Measurements from ENCODE around the gene CRISP2.

Gene CRISP2

GRCh38 chr6:49653942-49654341 lies 59.4 kb downstream of the CRISP2 start:
- DNase-seq, result no peak

GRCh38 chr6:49653438-49653837 lies 59.9 kb downstream of the CRISP2 start:
- DNase-seq, result no peak

- DNase-seq, result no peak
Measured at GRCh38 chr6:49651239-49651638, 62.1 kb downstream of the CRISP2 start.

- DNase-seq, result no peak
Measured at GRCh38 chr6:49649988-49650387, 63.4 kb downstream of the CRISP2 start.

GRCh38 chr6:49648036-49648435 lies 65.3 kb downstream of the CRISP2 start:
- DNase-seq, result no peak

- no peak for DNase-seq
Measured at GRCh38 chr6:49647476-49647875, 65.9 kb downstream of the CRISP2 start.

GRCh38 chr6:49646942-49647341 lies 66.4 kb downstream of the CRISP2 start:
- DNase-seq, result no peak

GRCh38 chr6:49646130-49646824 lies 67.1 kb downstream of the CRISP2 start:
- no peak for DNase-seq

- DNase-seq, result no peak
Measured at GRCh38 chr6:49645139-49645538, 68.2 kb downstream of the CRISP2 start.
